Left hindlimb (tissue), 1 donor: ENCODE measurements around the gene FUT6.
"Not testable (repeated sequence)": the region's sequence is repeated elsewhere in the genome, so short reads cannot be mapped to it uniquely, and the experiment has no call there.

Experiments used
- DNase-seq: peaks from one replicate; pipeline ENCODE4 v3.0.0-alpha.2; 2018

The FUT6 gene

DNA sequence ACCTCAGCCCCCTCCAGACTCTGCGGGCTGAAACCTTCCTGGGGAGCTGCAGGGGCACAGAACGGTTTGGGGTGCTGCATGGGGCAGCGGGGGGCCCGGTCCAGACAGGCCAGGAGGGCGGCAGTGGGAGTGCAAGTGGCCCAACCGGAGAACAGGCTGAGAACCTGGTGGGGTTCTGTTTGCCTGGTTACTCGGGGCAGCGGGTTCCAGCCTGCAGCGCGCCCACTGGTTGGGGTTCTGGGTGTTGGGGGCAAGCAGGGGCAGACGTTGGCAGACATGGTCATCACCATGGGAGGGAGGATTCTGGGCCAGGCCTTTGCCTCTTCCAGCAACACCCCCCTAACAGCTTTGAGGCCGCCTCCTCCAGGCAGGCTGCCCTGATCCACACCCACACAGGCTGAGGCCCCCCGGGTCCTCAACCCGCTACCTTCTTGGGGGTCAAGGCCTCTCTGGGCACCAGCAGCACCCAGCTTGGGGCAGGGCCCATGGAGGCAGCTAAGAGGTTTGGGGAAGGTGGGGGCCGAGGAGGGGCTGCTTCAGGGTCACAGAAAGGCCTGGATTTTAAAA lies 54.8 kb downstream of the FUT6 start, which contains the start of gene PRR22:
TSS of gene PRR22 (minus strand) at position 166 of the 567 bp plus-strand sequence. CDS start at position 80, 86 bp downstream.
- no peak for DNase-seq

GRCh38 chr19:5782945-5783919 lies 56.3 kb downstream of the FUT6 start:
- no peak for DNase-seq

GRCh38 chr19:5782322-5782721 lies 57.2 kb downstream of the FUT6 start:
- no peak for DNase-seq

DNA sequence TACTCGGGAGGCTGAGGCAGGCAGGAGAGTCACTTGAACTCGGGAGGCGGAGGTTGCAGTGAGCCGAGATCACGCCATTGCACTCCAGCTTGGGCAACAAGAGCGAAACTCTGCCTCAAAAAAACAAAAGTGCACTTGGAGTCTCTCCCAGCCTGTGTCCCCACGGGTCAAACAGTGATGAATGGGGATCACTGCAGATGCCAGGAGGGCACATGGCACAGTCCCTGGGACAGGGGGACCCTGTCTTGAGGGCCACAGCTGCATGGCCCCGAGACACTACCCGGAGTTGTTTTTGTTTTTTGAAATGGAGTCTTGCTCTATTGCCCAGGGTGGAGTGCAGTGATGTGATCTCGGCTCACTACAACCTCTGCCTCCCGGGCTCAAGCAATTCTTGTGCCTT lies 58.6 kb downstream of the FUT6 start:
- not testable (repeated sequence) for DNase-seq
